ENCODE results near the gene MKKS. TPM values are rescaled to one million over a fixed set of nuclear protein-coding genes. Genes with fewer than 3 reads are reported as not detected.
A peak's percentile ranks its signal among the peaks of the same experiment; 100 is the strongest.

The MKKS gene
- total RNA-seq, 1 donor from 2014 or later = 36.3 TPM

GRCh38 chr20:10415013-10415650 lies 18.9 kb downstream of the MKKS start:
- Histone ChIP-seq H3K9ac (no peak overlapping the region), H3K27ac (no peak overlapping the region), H3K4me2 (peak overlapping the region; percentile 53), H3K27me3 (no peaks in the 10 kb centered on the region), H3K4me1 (peaks cover 16% of the 10 kb centered on the region), H3K9me3 (ENCODE audit: low read depth) (no peaks in the 10 kb centered on the region), H3K79me2 (ENCODE audit: low read depth) (peaks cover 46% of the 10 kb centered on the region), H3F3A (ENCODE audit: low read depth) (no peaks in the 10 kb centered on the region), H2AFZ (replicated peaks) (no peak overlapping the region), H4K20me1 (ENCODE audit: low read depth) (peaks cover 5% of the 10 kb centered on the region), H3K4me3 (peak overlapping the region; percentile 25), H3K36me3 (peaks cover 11% of the 10 kb centered on the region)
- Mint-ChIP-seq H3K4me1 (peaks cover 16% of the 10 kb centered on the region), H3K36me3 (peaks cover 8% of the 10 kb centered on the region), H3K9me3 (no peaks in the 10 kb centered on the region), H3K4me3 (no peak overlapping the region), H3K27ac (no peak overlapping the region), H3K27me3 (ENCODE audit: insufficient read depth, low read depth) (no peaks in the 10 kb centered on the region)
- TF ChIP-seq EZH2phosphoT487 (IDR thresholded peaks at IDR 0.05) (no peak), EZH2 (IDR thresholded peaks at IDR 0.05) (no peak)
- TF ChIP-seq, protein P1, sequence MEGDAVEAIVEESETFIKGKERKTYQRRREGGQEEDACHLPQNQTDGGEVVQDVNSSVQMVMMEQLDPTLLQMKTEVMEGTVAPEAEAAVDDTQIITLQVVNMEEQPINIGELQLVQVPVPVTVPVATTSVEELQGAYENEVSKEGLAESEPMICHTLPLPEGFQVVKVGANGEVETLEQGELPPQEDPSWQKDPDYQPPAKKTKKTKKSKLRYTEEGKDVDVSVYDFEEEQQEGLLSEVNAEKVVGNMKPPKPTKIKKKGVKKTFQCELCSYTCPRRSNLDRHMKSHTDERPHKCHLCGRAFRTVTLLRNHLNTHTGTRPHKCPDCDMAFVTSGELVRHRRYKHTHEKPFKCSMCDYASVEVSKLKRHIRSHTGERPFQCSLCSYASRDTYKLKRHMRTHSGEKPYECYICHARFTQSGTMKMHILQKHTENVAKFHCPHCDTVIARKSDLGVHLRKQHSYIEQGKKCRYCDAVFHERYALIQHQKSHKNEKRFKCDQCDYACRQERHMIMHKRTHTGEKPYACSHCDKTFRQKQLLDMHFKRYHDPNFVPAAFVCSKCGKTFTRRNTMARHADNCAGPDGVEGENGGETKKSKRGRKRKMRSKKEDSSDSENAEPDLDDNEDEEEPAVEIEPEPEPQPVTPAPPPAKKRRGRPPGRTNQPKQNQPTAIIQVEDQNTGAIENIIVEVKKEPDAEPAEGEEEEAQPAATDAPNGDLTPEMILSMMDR (IDR thresholded peaks at IDR 0.05) = no peak
- DNase-seq (ENCODE audit: low spot score) = peak; percentile 73

- no peak for DNase-seq (ENCODE audit: low spot score)
- no peak overlapping the region for H3K9ac ChIP-seq
- no peak overlapping the region for H3K4me3 ChIP-seq
- TF ChIP-seq EZH2phosphoT487 (IDR thresholded peaks at IDR 0.05) (no peak), EZH2 (IDR thresholded peaks at IDR 0.05) (no peak)
- TF ChIP-seq, protein P1 (IDR thresholded peaks at IDR 0.05) = peak; percentile 23
- no peaks in the 10 kb centered on the region for H3K9me3 Mint-ChIP-seq
- peaks cover 8% of the 10 kb centered on the region for H3K36me3 Mint-ChIP-seq
- H3K27me3 Mint-ChIP-seq (ENCODE audit: insufficient read depth, low read depth) = no peaks in the 10 kb centered on the region
- peaks cover 11% of the 10 kb centered on the region for H3K36me3 ChIP-seq
- H3K27me3 ChIP-seq = no peaks in the 10 kb centered on the region
- H3K9me3 ChIP-seq (ENCODE audit: low read depth) = no peaks in the 10 kb centered on the region
- H3K27ac Mint-ChIP-seq = no peak overlapping the region
- peaks cover 16% of the 10 kb centered on the region for H3K4me1 Mint-ChIP-seq
- H3K79me2 ChIP-seq (ENCODE audit: low read depth) = peaks cover 37% of the 10 kb centered on the region
- H3K27ac ChIP-seq = no peak overlapping the region
- peaks cover 16% of the 10 kb centered on the region for H3K4me1 ChIP-seq
- H3K4me2 ChIP-seq = no peak overlapping the region
- no peaks in the 10 kb centered on the region for H3F3A ChIP-seq (ENCODE audit: low read depth)
- H2AFZ ChIP-seq (replicated peaks) = no peak overlapping the region
- H3K4me3 Mint-ChIP-seq = no peak overlapping the region
- H4K20me1 ChIP-seq (ENCODE audit: low read depth) = peaks cover 5% of the 10 kb centered on the region
These were observed 21.2 kb downstream of the MKKS start for GRCh38 chr20:10412591-10413408.

GRCh38 chr20:10411673-10412072 lies 22.3 kb downstream of the MKKS start:
- no peak overlapping the region for H3K9ac ChIP-seq
- H3K27me3 ChIP-seq = no peaks in the 10 kb centered on the region
- H3K4me1 ChIP-seq = peaks cover 16% of the 10 kb centered on the region
- peaks cover 25% of the 10 kb centered on the region for H3K79me2 ChIP-seq (ENCODE audit: low read depth)
- H3F3A ChIP-seq (ENCODE audit: low read depth) = no peaks in the 10 kb centered on the region
- no peaks in the 10 kb centered on the region for H3K9me3 ChIP-seq (ENCODE audit: low read depth)
- H3K4me3 Mint-ChIP-seq = no peak overlapping the region
- H4K20me1 ChIP-seq (ENCODE audit: low read depth) = peaks cover 5% of the 10 kb centered on the region
- peaks cover 16% of the 10 kb centered on the region for H3K4me1 Mint-ChIP-seq
- H3K36me3 Mint-ChIP-seq = peaks cover 8% of the 10 kb centered on the region
- no peak overlapping the region for H3K4me2 ChIP-seq
- peaks cover 7% of the 10 kb centered on the region for H3K36me3 ChIP-seq
- H3K27ac Mint-ChIP-seq = no peak overlapping the region
- no peaks in the 10 kb centered on the region for H3K9me3 Mint-ChIP-seq
- H2AFZ ChIP-seq (replicated peaks) = no peak overlapping the region
- no peak for TF ChIP-seq EZH2phosphoT487 (IDR thresholded peaks at IDR 0.05)
- TF ChIP-seq, protein P1 (IDR thresholded peaks at IDR 0.05) = no peak
- no peak for TF ChIP-seq EZH2 (IDR thresholded peaks at IDR 0.05)
- no peak overlapping the region for H3K4me3 ChIP-seq
- DNase-seq (ENCODE audit: low spot score) = no peak
- no peak overlapping the region for H3K27ac ChIP-seq
- no peaks in the 10 kb centered on the region for H3K27me3 Mint-ChIP-seq (ENCODE audit: insufficient read depth, low read depth)
